K562 (cell line): Measurements from ENCODE around the gene SFXN5. TPM values are rescaled to one million over a fixed set of nuclear protein-coding genes. Genes with fewer than 3 reads are reported as not detected.

Experiments used
- ATAC-seq: fragments of 200-7000 bp; cut with Tn5 transposase; 3 replicates; pipeline ENCODE4 v1.9.1; 2020; ENCODE audit warnings: moderate library complexity
- BruUV-seq: library from RNA; stranded (reverse); fragments of 400-500 nt; replicated peaks from 2 replicates; lab custom pipeline; 2021; lab: Mats Ljungman, UMichigan
- CTCF ChIA-PET: fragments of 300-600 bp; formaldehyde crosslinking; extraction: SDS; loops from one replicate; lab custom pipeline; 2021; ENCODE audit warnings: low intra/inter-chr PET ratio; lab: Yijun Ruan, JAX
- POLR2A ChIA-PET: fragments of 300-600, 350-650 bp; sonication (Branson Sonifier 250); formaldehyde crosslinking; extraction: SDS; loops from one replicate; lab custom pipeline; 2021; ENCODE audit warnings: antibody characterized with exemption, inconsistent platforms; lab: Yijun Ruan, JAX
- DNase-seq, 4 experiments: peaks; one replicate each; pipeline versions ENCODE4 v3.0.0 to v3.0.0-alpha.2; 2011 to 2018; ENCODE audit warnings: low spot score in 3 of 4, mixed read lengths in 3 of 4; ENCODE audit errors: extremely low read depth in 1 of 4
- FAIRE-seq: peaks from 2 replicates; lab custom pipeline; 2011; peaks lifted over from hg19 to GRCh38; lab: Jason Lieb, UNC
- H2AFZ ChIP-seq: 2 replicates; pipeline ENCODE4 v1.6.0; 2011; ENCODE audit warnings: low read depth, low read length, control low read depth, inconsistent platforms
- H3K27ac ChIP-seq: fragments of 200-600 bp; 3 replicates; pipeline ENCODE4 v1.8.0; 2011; ENCODE audit warnings: low read depth, mild to moderate bottlenecking, control low read depth, inconsistent platforms, low read length, moderate library complexity, mixed read lengths; ENCODE audit errors: extremely low read depth
- H3K27me3 ChIP-seq, 2 experiments: fragments of 300-600 bp in 1 of 2; 2 replicates in 1 of 2; 3 replicates in 1 of 2; pipeline versions ENCODE4 v1.6.0 to v1.8.0; 2011; ENCODE audit warnings: inconsistent platforms in 2 of 2, low read length in 2 of 2, mild to moderate bottlenecking in 1 of 2, mixed read lengths in 1 of 2, moderate library complexity in 1 of 2; ENCODE audit not compliant: control insufficient read depth in 2 of 2, insufficient read depth in 2 of 2
- H3K36me3 ChIP-seq: fragments of 300-600 bp; 3 replicates; pipeline ENCODE4 v1.8.0; 2011; ENCODE audit warnings: mild to moderate bottlenecking, low read length, inconsistent platforms; ENCODE audit not compliant: control insufficient read depth, insufficient read depth
- H3K4me1 ChIP-seq, 2 experiments: fragments of 200-600 bp in 1 of 2; replicated peaks in 1 of 2; 2 replicates in 1 of 2; 3 replicates in 1 of 2; pipeline versions ENCODE4 v1.5.1 to v1.8.0; 2011; ENCODE audit warnings: inconsistent platforms in 2 of 2, low read length in 2 of 2, mild to moderate bottlenecking in 1 of 2, mixed read lengths in 1 of 2, moderate library complexity in 1 of 2; ENCODE audit not compliant: control insufficient read depth in 2 of 2, insufficient read depth in 2 of 2
- H3K4me2 ChIP-seq: 2 replicates; pipeline ENCODE4 v1.6.1; 2011; ENCODE audit warnings: low read length, control low read depth, inconsistent platforms, mixed read lengths; ENCODE audit not compliant: insufficient read depth
- H3K4me3 ChIP-seq: fragments of 200-600 bp; sonication (generic), shearing (Covaris generic); 2 replicates; pipeline ENCODE4 v1.5.1; 2016; ENCODE audit warnings: control low read depth, inconsistent platforms
- H3K79me2 ChIP-seq: fragments of 200-600 bp; 3 replicates; pipeline ENCODE4 v1.8.0; 2011; ENCODE audit warnings: low read length, inconsistent platforms; ENCODE audit not compliant: control insufficient read depth, insufficient read depth
- H3K9ac ChIP-seq, 2 experiments: 2 replicates each; pipeline versions ENCODE4 v1.6.0 to v1.6.1; 2011; ENCODE audit warnings: low read depth in 2 of 2, low read length in 2 of 2, control low read depth in 1 of 2, inconsistent platforms in 1 of 2, mild to moderate bottlenecking in 1 of 2, mixed read lengths in 1 of 2; ENCODE audit not compliant: insufficient read depth in 1 of 2
- H3K9me1 ChIP-seq: one replicate; pipeline ENCODE4 v1.6.0; 2011; ENCODE audit warnings: inconsistent platforms, mild to moderate bottlenecking, low read length, moderate library complexity; ENCODE audit not compliant: control insufficient read depth, insufficient read depth
- H3K9me3 ChIP-seq: replicated peaks from 2 replicates; pipeline ENCODE4 v1.5.1; 2011; ENCODE audit warnings: low read depth, low read length, inconsistent platforms; ENCODE audit not compliant: control insufficient read depth, insufficient read depth
- H4K20me1 ChIP-seq: replicated peaks from 2 replicates; pipeline ENCODE4 v1.6.1; 2011; ENCODE audit warnings: low read length, inconsistent platforms, mixed read lengths; ENCODE audit not compliant: control insufficient read depth, insufficient read depth
- MAFF ChIP-seq: IDR thresholded peaks from 2 replicates; pipeline ENCODE4 v1.6.1; 2012; ENCODE audit warnings: low read length, improper control_type of control experiment
- NR0B1 ChIP-seq: fragments of 450-650 bp; IDR thresholded peaks from one replicate; pipeline ENCODE4 v1.6.1; 2018; ENCODE audit warnings: mild to moderate bottlenecking, moderate library complexity; ENCODE audit not compliant: partially characterized antibody
- NR4A1 ChIP-seq, 2 experiments: fragments of 250-450 bp in 1 of 2; fragments of 450-650 bp in 1 of 2; sonication (Bioruptor Pico) in 1 of 2; IDR thresholded peaks; 2 replicates each; pipeline versions ENCODE4 v1.4.0 to v1.6.1; 2016 to 2020; ENCODE audit warnings: mild to moderate bottlenecking in 2 of 2, missing compliant biosample characterization in 1 of 2, missing genetic modification characterization in 1 of 2, moderate library complexity in 1 of 2
- PTTG1 ChIP-seq: fragments of 450-650 bp; IDR thresholded peaks from 2 replicates; pipeline ENCODE4 v1.6.1; 2016; ENCODE audit warnings: low read depth, mild to moderate bottlenecking, missing genetic modification characterization, missing compliant biosample characterization
- RFX5 ChIP-seq: IDR thresholded peaks from 2 replicates; pipeline ENCODE4 v1.6.1; 2011; ENCODE audit warnings: low read depth, mild to moderate bottlenecking, improper control_type of control experiment, low read length
- ZBTB11 ChIP-seq, 3 experiments: fragments of 200-800 bp in 1 of 3; fragments of 250-450 bp in 1 of 3; fragments of 450-650 bp in 1 of 3; sonication (Bioruptor Pico) in 1 of 3; sonication (Bioruptor generic) in 1 of 3; formaldehyde crosslinking in 1 of 3; IDR thresholded peaks; 2 replicates each; pipeline versions ENCODE4 v1.6.1 to v1.8.0; 2016 to 2022; ENCODE audit warnings: mild to moderate bottlenecking in 2 of 3, missing genetic modification characterization in 2 of 3, missing compliant biosample characterization in 1 of 3, moderate library complexity in 1 of 3
- WGBS: fragments of 100-300 bp; shearing (Covaris generic); methylation state at CpG from one replicate; pipeline ENCODE4 v1.1.6; 2016; ENCODE audit warnings: low coverage, mixed read lengths; ENCODE audit not compliant: insufficient coverage; ENCODE audit errors: missing lambda C conversion rate; 5-methylcytosine and 5-hydroxymethylcytosine counted together
- in situ Hi-C: fragments of 300-500 bp; cut with MboI; formaldehyde crosslinking; loops from 4 replicates; pipeline ENCODE4 v1.15.0; 2018; ENCODE audit warnings: inconsistent platforms, mixed read lengths
- intact Hi-C: fragments of 100-400 bp; cut with micrococcal nuclease; formaldehyde crosslinking; loops from 2 replicates; pipeline ENCODE4 v1.14.2; 2022
- polyA plus RNA-seq, 8 experiments: library from polyadenylated mRNA; depleted of rRNA in 4 of 8; stranded (reverse) in 5 of 8; unstranded in 3 of 8; fragments of >200 nt; fragmentation: Nextera tagmentation in 2 of 8; fragmentation: Illumina TruSeq in 1 of 8; extraction: Ambion mirVana in 2 of 8; extraction: Trizol in 1 of 8; gene quantifications; 2 replicates each; pipeline versions ENCODE4 v1.2.1 to v1.2.3, GENCODE V29; 2011 to 2014; ENCODE audit warnings: inconsistent platforms in 1 of 8, missing spikeins in 1 of 8
- total RNA-seq, 7 experiments: library from RNA; depleted of rRNA in 6 of 7; stranded (reverse); fragments of >200 nt in 6 of 7; fragmentation: Illumina TruSeq in 2 of 7; extraction: Trizol in 2 of 7; gene quantifications; 2 replicates each; pipeline versions ENCODE4 v1.2.1 to v1.2.3, GENCODE V29; 2011 to 2021; ENCODE audit warnings: low replicate concordance in 1 of 7
- TF ChIP-seq, protein P1 (sequence below): sonication (generic); formaldehyde crosslinking; IDR thresholded peaks from 2 replicates; pipeline ENCODE4 v1.8.1; 2023; ENCODE audit warnings: mild to moderate bottlenecking, missing genetic modification reagents

The SFXN5 gene
- total and polyA plus RNA-seq, 9 of the 15 experiments (the other 6 are each of a cell fraction or from before 2014, with no cell fraction given) = 8.3 to 22.6 (median 16.0) TPM

GRCh38 chr2:72933646-72934151 is 137.8 kb downstream of the SFXN5 start:
- Histone ChIP-seq H3K27ac (no peak overlapping the region), H3K4me2 (no peak overlapping the region), H3K9ac (no peak overlapping the region; a peak in 1 of 4 replicates), H3K4me1 (peaks cover 0 to 7% of the 10 kb centered on the region in 2 experiments; a peak in 1 of 5 replicates), H2AFZ (no peak overlapping the region), H3K9me1 (no peaks in the 10 kb centered on the region), H3K36me3 (no peaks in the 10 kb centered on the region), H4K20me1 (peaks cover 26% of the 10 kb centered on the region), H3K79me2 (no peaks in the 10 kb centered on the region), H3K9me3 (no peaks in the 10 kb centered on the region), H3K27me3 (peaks cover 10 to 79% of the 10 kb centered on the region in 2 experiments), H3K4me3 (no peak overlapping the region)
- DNase-seq (no peak), FAIRE-seq (no peak), ATAC-seq (no peak)
- WGBS = 0% methylated on average over 8 of the region's 12 CpGs
- in situ Hi-C loops = no loop called here
- no peak for TF ChIP-seq RFX5
- no peak for TF ChIP-seq MAFF
- TF ChIP-seq PTTG1 (tag) = no peak
- intact Hi-C loops = no loop called here
- CTCF ChIA-PET = no interaction called here
- POLR2A ChIA-PET = interaction anchor here (1.3 to 1.4 kb wide), 2 partner anchors 8 to 13 kb away, joined by 4 read pairs; no protein-coding TSS in a partner anchor
- no TSS peak for BruUV-seq

GRCh38 chr2:72933207-72933606 is 138.3 kb downstream of the SFXN5 start:
- intact Hi-C loops (no loop called here), in situ Hi-C loops (no loop called here)
- no peaks in the 10 kb centered on the region for H3K9me1 ChIP-seq
- POLR2A ChIA-PET = interaction anchor here (1.3 to 1.4 kb wide), 2 partner anchors 9 to 14 kb away, joined by 4 read pairs; no protein-coding TSS in a partner anchor
- H3K9ac ChIP-seq = no peak overlapping the region
- H3K4me3 ChIP-seq = no peak overlapping the region
- no peak for ATAC-seq
- H4K20me1 ChIP-seq = peaks cover 26% of the 10 kb centered on the region
- BruUV-seq = no TSS peak
- no peaks in the 10 kb centered on the region for H3K9me3 ChIP-seq
- no peaks in the 10 kb centered on the region for H3K36me3 ChIP-seq
- no peak overlapping the region for H3K4me2 ChIP-seq
- no peak for DNase-seq
- FAIRE-seq = no peak
- no peak overlapping the region for H2AFZ ChIP-seq
- 8% methylated on average over 5 of the region's 5 CpGs for WGBS
- peaks cover 0 to 7% of the 10 kb centered on the region in 2 experiments; a peak in 1 of 5 replicates for H3K4me1 ChIP-seq
- CTCF ChIA-PET = no interaction called here
- peaks cover 12 to 81% of the 10 kb centered on the region in 2 experiments for H3K27me3 ChIP-seq
- H3K79me2 ChIP-seq = no peaks in the 10 kb centered on the region
- H3K27ac ChIP-seq = no peak overlapping the region
- no peak for TF ChIP-seq NR0B1
- TF ChIP-seq, protein P1, sequence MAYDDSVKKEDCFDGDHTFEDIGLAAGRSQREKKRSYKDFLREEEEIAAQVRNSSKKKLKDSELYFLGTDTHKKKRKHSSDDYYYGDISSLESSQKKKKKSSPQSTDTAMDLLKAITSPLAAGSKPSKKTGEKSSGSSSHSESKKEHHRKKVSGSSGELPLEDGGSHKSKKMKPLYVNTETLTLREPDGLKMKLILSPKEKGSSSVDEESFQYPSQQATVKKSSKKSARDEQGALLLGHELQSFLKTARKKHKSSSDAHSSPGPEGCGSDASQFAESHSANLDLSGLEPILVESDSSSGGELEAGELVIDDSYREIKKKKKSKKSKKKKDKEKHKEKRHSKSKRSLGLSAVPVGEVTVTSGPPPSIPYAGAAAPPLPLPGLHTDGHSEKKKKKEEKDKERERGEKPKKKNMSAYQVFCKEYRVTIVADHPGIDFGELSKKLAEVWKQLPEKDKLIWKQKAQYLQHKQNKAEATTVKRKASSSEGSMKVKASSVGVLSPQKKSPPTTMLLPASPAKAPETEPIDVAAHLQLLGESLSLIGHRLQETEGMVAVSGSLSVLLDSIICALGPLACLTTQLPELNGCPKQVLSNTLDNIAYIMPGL (CRISPR knock-in tag) = no peak
- TF ChIP-seq NR4A1 (CRISPR knock-in tag; IDR thresholded peaks at IDR 0.05) = no peak
- TF ChIP-seq NR4A1 (tag; IDR thresholded peaks at IDR 0.05) = no peak
- no peak for TF ChIP-seq ZBTB11 (CRISPR knock-in tag; IDR thresholded peaks at IDR 0.05)
